Fibroblast of lung (primary cell): ENCODE results near the gene KIF26B.

Experiments
- EZH2 ChIP-seq: IDR thresholded peaks from 2 replicates; pipeline ENCODE4 v1.5.1; 2012; ENCODE audit warnings: low read length, control low read depth, mild to moderate bottlenecking; ENCODE audit errors: missing control alignments
- TF ChIP-seq, protein P1 (sequence below), 2 donors: IDR thresholded peaks in 1 of 2; conservative IDR thresholded peaks in 1 of 2; 1 replicate in 1 of 2; 2 replicates in 1 of 2; pipeline ENCODE4 v1.5.1; 2011 to 2012; ENCODE audit warnings: low read length in 2 of 2, control low read depth in 1 of 2, inconsistent platforms in 1 of 2, low read depth in 1 of 2, mild to moderate bottlenecking in 1 of 2

DNA sequence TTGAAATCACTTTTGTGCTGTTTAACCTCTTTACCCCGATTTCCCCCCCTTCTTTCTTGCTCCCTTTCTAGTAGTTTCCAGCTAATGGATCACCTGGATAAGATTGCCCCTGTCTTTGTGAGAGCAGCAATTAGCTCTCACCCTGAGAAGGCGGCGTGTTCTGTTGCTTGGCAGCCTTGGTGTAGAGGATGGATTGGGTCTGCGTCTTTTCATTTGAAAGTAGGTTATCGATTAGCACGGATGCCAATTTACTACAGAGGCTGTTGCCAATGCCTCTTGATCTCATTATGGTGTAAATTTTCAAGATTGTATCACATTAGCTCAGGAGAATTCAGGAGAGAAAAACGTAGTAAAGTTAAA is 26.4 kb downstream of the KIF26B start:
- TF ChIP-seq, protein P1, sequence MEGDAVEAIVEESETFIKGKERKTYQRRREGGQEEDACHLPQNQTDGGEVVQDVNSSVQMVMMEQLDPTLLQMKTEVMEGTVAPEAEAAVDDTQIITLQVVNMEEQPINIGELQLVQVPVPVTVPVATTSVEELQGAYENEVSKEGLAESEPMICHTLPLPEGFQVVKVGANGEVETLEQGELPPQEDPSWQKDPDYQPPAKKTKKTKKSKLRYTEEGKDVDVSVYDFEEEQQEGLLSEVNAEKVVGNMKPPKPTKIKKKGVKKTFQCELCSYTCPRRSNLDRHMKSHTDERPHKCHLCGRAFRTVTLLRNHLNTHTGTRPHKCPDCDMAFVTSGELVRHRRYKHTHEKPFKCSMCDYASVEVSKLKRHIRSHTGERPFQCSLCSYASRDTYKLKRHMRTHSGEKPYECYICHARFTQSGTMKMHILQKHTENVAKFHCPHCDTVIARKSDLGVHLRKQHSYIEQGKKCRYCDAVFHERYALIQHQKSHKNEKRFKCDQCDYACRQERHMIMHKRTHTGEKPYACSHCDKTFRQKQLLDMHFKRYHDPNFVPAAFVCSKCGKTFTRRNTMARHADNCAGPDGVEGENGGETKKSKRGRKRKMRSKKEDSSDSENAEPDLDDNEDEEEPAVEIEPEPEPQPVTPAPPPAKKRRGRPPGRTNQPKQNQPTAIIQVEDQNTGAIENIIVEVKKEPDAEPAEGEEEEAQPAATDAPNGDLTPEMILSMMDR (conservative IDR thresholded peaks at IDR 0.05 in 1 of 2, IDR thresholded peaks at IDR 0.05 in 1 of 2; ENCODE audit: low read depth in 1 of 2, low read length in 2 of 2), result no peak
- TF ChIP-seq EZH2, result no peak
